Liver (tissue), 9 donors: ENCODE measurements around the gene LPAR1. TPM values are rescaled to one million over a fixed set of nuclear protein-coding genes. Genes with fewer than 3 reads are reported as not detected.

Experiments used
- DNase-seq: peaks from one replicate; pipeline ENCODE4 v3.0.0-alpha.2; 2017; ENCODE audit warnings: low spot score
- H3K27ac ChIP-seq, 2 donors: one replicate each; pipeline ENCODE4 v1.7.0; 2013; ENCODE audit warnings: inconsistent platforms in 2 of 2, low read length in 2 of 2, control low read depth in 1 of 2, low read depth in 1 of 2, mild to moderate bottlenecking in 1 of 2
- H3K27me3 ChIP-seq, 4 donors: one replicate each; pipeline versions ENCODE4 v1.6.1 to v1.7.0; 2013; ENCODE audit warnings: low read length in 3 of 4, inconsistent platforms in 1 of 4, mild to moderate bottlenecking in 1 of 4, moderate library complexity in 1 of 4; ENCODE audit not compliant: control insufficient read depth in 4 of 4, insufficient read depth in 4 of 4
- H3K36me3 ChIP-seq, 4 donors: one replicate each; pipeline versions ENCODE4 v1.6.1 to v1.7.0; 2013; ENCODE audit warnings: low read length in 3 of 4, mild to moderate bottlenecking in 3 of 4, low read depth in 1 of 4, moderate library complexity in 1 of 4; ENCODE audit not compliant: control insufficient read depth in 4 of 4, insufficient read depth in 3 of 4
- H3K4me1 ChIP-seq, 4 donors: one replicate each; pipeline versions ENCODE4 v1.6.1 to v1.7.0; 2013; ENCODE audit warnings: low read length in 3 of 4, mild to moderate bottlenecking in 3 of 4, moderate library complexity in 1 of 4; ENCODE audit not compliant: control insufficient read depth in 4 of 4, insufficient read depth in 4 of 4
- H3K4me3 ChIP-seq, 3 donors: one replicate each; pipeline versions ENCODE4 v1.6.1 to v1.7.0; 2013; ENCODE audit warnings: low read length in 3 of 3, control low read depth in 1 of 3, low read depth in 1 of 3, mild to moderate bottlenecking in 1 of 3
- H3K9ac ChIP-seq, 2 donors: one replicate each; pipeline ENCODE4 v1.7.0; 2013; ENCODE audit warnings: low read length in 2 of 2, mild to moderate bottlenecking in 2 of 2, moderate library complexity in 2 of 2, control low read depth in 1 of 2, low read depth in 1 of 2
- H3K9me3 ChIP-seq, 4 donors: one replicate each; pipeline versions ENCODE4 v1.6.1 to v1.7.0; 2013; ENCODE audit warnings: low read length in 3 of 4; ENCODE audit not compliant: control insufficient read depth in 4 of 4
- EGR1 ChIP-seq, 2 donors: IDR thresholded peaks; 2 replicates each; pipeline ENCODE4 v1.6.1; 2016 to 2018; ENCODE audit warnings: antibody characterized with exemption in 2 of 2, low read depth in 2 of 2
- FOXA1 ChIP-seq: IDR thresholded peaks from 2 replicates; pipeline ENCODE4 v1.6.1; 2016; ENCODE audit warnings: antibody characterized with exemption
- FOXA2 ChIP-seq: IDR thresholded peaks from 2 replicates; pipeline ENCODE4 v1.6.1; 2016; ENCODE audit warnings: antibody characterized with exemption
- GABPA ChIP-seq, 2 donors: IDR thresholded peaks in 1 of 2; conservative IDR thresholded peaks in 1 of 2; 2 replicates each; pipeline ENCODE4 v1.6.1; 2016; ENCODE audit warnings: antibody characterized with exemption in 2 of 2, mild to moderate bottlenecking in 1 of 2, moderate library complexity in 1 of 2
- HNF4G ChIP-seq: IDR thresholded peaks from 2 replicates; pipeline ENCODE4 v1.6.1; 2016; ENCODE audit warnings: antibody characterized with exemption
- JUND ChIP-seq, 2 donors: IDR thresholded peaks; 2 replicates each; pipeline ENCODE4 v1.6.1; 2016; ENCODE audit warnings: antibody characterized with exemption in 2 of 2
- MAX ChIP-seq: IDR thresholded peaks from 2 replicates; pipeline ENCODE4 v1.6.1; 2016; ENCODE audit warnings: antibody characterized with exemption
- NR2F2 ChIP-seq: IDR thresholded peaks from 2 replicates; pipeline ENCODE4 v1.6.1; 2016; ENCODE audit warnings: antibody characterized with exemption
- REST ChIP-seq: IDR thresholded peaks from 2 replicates; pipeline ENCODE4 v1.6.1; 2016; ENCODE audit warnings: antibody characterized with exemption, mild to moderate bottlenecking
- SP1 ChIP-seq: IDR thresholded peaks from 2 replicates; pipeline ENCODE4 v1.6.1; 2018; ENCODE audit warnings: antibody characterized with exemption, mild to moderate bottlenecking
- TAF1 ChIP-seq: conservative IDR thresholded peaks from 2 replicates; pipeline ENCODE4 v1.6.1; 2016; ENCODE audit warnings: antibody characterized with exemption, mild to moderate bottlenecking
- YY1 ChIP-seq: IDR thresholded peaks from 2 replicates; pipeline ENCODE4 v1.6.1; 2016; ENCODE audit warnings: antibody characterized with exemption, mild to moderate bottlenecking
- ZBTB33 ChIP-seq: IDR thresholded peaks from 2 replicates; pipeline ENCODE4 v1.6.1; 2016; ENCODE audit warnings: antibody characterized with exemption
- WGBS: extraction: QIAGEN DNeasy Blood & Tissue Kit; methylation state at CpG from one replicate; pipeline ENCODE4 v1.1.7; 2013; 5-methylcytosine and 5-hydroxymethylcytosine counted together
- polyA plus RNA-seq, 2 donors: library from polyadenylated mRNA; stranded (reverse) in 1 of 2; unstranded in 1 of 2; fragments of 200-250 nt in 1 of 2; fragments of >200 nt in 1 of 2; fragmentation: Nextera tagmentation in 1 of 2; extraction: Ambion mirVana in 1 of 2; gene quantifications; one replicate each; pipeline versions ENCODE4 v1.2.1 to v1.2.3, GENCODE V29; 2013 to 2015
- total RNA-seq, 2 donors: library from RNA; depleted of rRNA; stranded (reverse); fragments of >200 nt; gene quantifications; one replicate each; pipeline ENCODE4 v1.2.3, GENCODE V29; 2014
- donor health status: healthy.
- donor health status: healthy.
- donor health status: healthy.
- donor health status: healthy.
- donor health status: healthy.

The LPAR1 gene
- total and polyA plus RNA-seq, 4 donors = 0.51 to 3.6 (median 1.1) TPM

- no peak overlapping the region for H3K27ac ChIP-seq
- H3K27me3 ChIP-seq = no peaks in the 10 kb centered on the region
- H3K4me1 ChIP-seq = peaks cover 0 to 1% (median 0%) of the 10 kb centered on the region in 4 donors
- H3K36me3 ChIP-seq = no peaks in the 10 kb centered on the region
- H3K4me3 ChIP-seq = no peak overlapping the region
- TF ChIP-seq FOXA2 = no peak
- TF ChIP-seq HNF4G = no peak
- no peak for TF ChIP-seq TAF1
- TF ChIP-seq JUND (IDR thresholded peaks at IDR 0.05) = no peak
- TF ChIP-seq GABPA (IDR thresholded peaks at IDR 0.05 in 1 of 2, conservative IDR thresholded peaks at IDR 0.05 in 1 of 2) = no peak
- TF ChIP-seq REST = no peak
- no peak for TF ChIP-seq EGR1 (IDR thresholded peaks at IDR 0.05; ENCODE audit: low read depth in 2 of 2)
- no peak for TF ChIP-seq FOXA1
- TF ChIP-seq MAX = no peak
- TF ChIP-seq ZBTB33 = no peak
- TF ChIP-seq YY1 = no peak
- TF ChIP-seq SP1 = no peak
- WGBS = 79% methylated on average over 6 of the region's 6 CpGs
- DNase-seq = no peak
- H3K9ac ChIP-seq = no peak overlapping the region
- H3K9me3 ChIP-seq = no peaks in the 10 kb centered on the region
These were observed 37.8 kb upstream of the LPAR1 start for GRCh38 chr9:111076042-111076441.

GRCh38 chr9:111074395-111074794, 36.1 kb upstream of the LPAR1 start:
- Histone ChIP-seq H3K9ac (no peak overlapping the region), H3K27ac (no peak overlapping the region), H3K4me1 (peaks cover 0 to 1% (median 0%) of the 10 kb centered on the region in 4 donors), H3K27me3 (peaks cover 0 to 2% (median 0%) of the 10 kb centered on the region in 4 donors), H3K4me3 (no peak overlapping the region), H3K36me3 (no peaks in the 10 kb centered on the region), H3K9me3 (no peaks in the 10 kb centered on the region)
- WGBS = 77% methylated on average over 3 of the region's 3 CpGs
- TF ChIP-seq FOXA1 (no peak), NR2F2 (no peak), MAX (no peak), JUND (IDR thresholded peaks at IDR 0.05) (no peak)
- no peak for DNase-seq

GRCh38 chr9:111069183-111069582, 30.9 kb upstream of the LPAR1 start:
- 76% methylated on average over 2 of the region's 2 CpGs for WGBS
- peaks cover 0 to 1% (median 0%) of the 10 kb centered on the region in 4 donors for H3K4me1 ChIP-seq
- H3K9ac ChIP-seq = no peak overlapping the region
- H3K36me3 ChIP-seq = no peaks in the 10 kb centered on the region
- no peak for DNase-seq
- no peak overlapping the region for H3K4me3 ChIP-seq
- H3K9me3 ChIP-seq = no peaks in the 10 kb centered on the region
- peaks cover 0 to 9% (median 1%) of the 10 kb centered on the region in 4 donors for H3K27me3 ChIP-seq
- TF ChIP-seq NR2F2 = peak; percentile 44
- no peak for TF ChIP-seq JUND (IDR thresholded peaks at IDR 0.05)
- H3K27ac ChIP-seq = no peak overlapping the region
